Measurements from ENCODE around the gene ARFGEF3.

DNA sequence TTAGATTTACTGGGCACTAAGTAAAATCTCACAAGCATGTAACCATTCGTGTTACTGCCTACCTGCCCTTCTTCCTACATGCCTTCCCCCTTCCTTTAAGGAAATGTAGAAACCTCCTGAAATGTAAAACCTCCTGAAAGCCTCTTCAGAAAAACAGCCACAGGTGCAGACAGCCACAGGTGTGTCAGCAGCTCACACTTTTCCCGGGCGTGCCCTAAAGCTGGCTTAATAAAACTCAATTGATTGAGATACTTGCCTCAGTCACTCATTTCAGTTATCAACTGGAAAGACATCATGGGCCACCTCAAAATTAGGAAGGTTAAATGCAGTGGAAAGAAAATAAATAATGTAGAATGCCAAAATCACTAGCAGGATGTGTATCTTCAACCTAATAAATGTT lies 79.6 kb downstream of the ARFGEF3 start:
- TF ChIP-seq, protein P1, sequence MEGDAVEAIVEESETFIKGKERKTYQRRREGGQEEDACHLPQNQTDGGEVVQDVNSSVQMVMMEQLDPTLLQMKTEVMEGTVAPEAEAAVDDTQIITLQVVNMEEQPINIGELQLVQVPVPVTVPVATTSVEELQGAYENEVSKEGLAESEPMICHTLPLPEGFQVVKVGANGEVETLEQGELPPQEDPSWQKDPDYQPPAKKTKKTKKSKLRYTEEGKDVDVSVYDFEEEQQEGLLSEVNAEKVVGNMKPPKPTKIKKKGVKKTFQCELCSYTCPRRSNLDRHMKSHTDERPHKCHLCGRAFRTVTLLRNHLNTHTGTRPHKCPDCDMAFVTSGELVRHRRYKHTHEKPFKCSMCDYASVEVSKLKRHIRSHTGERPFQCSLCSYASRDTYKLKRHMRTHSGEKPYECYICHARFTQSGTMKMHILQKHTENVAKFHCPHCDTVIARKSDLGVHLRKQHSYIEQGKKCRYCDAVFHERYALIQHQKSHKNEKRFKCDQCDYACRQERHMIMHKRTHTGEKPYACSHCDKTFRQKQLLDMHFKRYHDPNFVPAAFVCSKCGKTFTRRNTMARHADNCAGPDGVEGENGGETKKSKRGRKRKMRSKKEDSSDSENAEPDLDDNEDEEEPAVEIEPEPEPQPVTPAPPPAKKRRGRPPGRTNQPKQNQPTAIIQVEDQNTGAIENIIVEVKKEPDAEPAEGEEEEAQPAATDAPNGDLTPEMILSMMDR (conservative IDR thresholded peaks at IDR 0.05 in 1 of 2, IDR thresholded peaks at IDR 0.05 in 1 of 2; ENCODE audit: low read depth in 1 of 2, low read length in 2 of 2): no peak
- TF ChIP-seq EZH2 (IDR thresholded peaks at IDR 0.05; ENCODE audit: low read length, missing control alignments): no peak
